Stimulated activated CD4-positive, alpha-beta T cell treated with anti-CD3 and anti-CD28 coated beads, Interleukin-1b, Interleukin-23, amount 100 ng/mL, for 48 hours (primary cell): Measurements from ENCODE around the gene ZNF575.
A peak's percentile ranks its signal among the peaks of the same experiment; 100 is the strongest.
"Not testable (repeated sequence)": the region's sequence is repeated elsewhere in the genome, so short reads cannot be mapped to it uniquely, and the experiment has no call there.

ENCODE experiments used
- DNase-seq: peaks from one replicate; pipeline ENCODE4 v3.0.0-alpha.2; 2020

ZNF575 gene

DNA sequence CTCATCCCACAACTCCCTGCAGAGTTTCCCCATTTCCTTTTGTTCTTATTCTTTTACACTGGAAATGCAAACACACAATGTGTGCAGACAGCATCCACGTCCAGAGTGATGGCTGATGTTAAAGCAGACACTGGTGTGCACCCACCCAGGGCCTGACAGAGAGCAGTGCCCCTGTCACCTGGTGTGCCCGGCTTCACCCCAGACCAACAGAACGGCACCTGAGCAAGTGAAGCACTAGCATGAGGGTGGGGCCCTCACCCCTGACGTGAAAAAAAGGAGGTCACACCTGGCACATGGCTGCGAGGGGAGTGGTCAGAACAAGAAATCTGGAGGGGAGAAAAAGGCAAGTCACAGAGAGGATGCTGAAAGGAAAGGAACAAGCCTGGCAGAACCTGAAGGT, 12.3 kb downstream of the ZNF575 start:
- no peak for DNase-seq

DNA sequence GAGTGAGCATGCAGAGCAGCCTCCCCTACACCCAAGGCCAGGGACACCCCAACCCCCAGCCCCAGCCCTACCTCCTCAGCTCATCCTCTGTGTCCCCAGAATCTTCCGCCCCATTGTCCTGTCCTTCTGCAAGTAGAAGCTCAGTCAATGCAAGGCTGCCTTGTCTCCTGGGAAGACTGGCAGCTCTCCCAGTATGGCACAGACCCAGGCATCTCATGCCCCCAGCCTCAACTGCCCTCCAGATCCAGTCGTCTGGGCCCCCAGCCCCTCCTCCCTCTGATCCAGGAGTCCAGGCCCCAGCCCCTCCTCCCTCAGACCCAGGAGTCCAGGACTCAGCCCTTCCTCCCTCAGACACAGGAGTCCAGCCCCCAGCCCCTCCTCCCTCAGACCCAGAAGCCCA, 13.0 kb downstream of the ZNF575 start:
- no peak for DNase-seq

DNA sequence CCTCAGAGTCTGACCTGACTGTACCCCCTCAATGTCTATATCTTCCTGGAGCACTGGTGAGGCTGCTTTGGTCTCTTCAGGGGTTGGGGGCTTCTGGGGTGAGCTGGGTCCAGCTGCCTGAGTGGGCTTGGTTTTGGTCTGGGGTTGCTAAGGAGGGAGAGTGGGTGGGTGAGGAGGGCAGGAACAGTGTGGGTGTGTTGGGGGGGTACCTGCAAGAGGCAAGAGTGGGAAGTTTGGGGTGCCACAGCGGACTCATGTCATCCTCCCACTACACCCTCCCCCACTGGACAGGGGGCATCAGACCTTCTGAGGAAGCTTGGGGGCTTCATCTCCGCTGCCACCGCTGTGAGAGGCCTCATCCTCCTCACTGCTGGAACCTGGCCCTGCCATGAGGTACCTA, 13.6 kb downstream of the ZNF575 start:
- DNase-seq = no peak

DNA sequence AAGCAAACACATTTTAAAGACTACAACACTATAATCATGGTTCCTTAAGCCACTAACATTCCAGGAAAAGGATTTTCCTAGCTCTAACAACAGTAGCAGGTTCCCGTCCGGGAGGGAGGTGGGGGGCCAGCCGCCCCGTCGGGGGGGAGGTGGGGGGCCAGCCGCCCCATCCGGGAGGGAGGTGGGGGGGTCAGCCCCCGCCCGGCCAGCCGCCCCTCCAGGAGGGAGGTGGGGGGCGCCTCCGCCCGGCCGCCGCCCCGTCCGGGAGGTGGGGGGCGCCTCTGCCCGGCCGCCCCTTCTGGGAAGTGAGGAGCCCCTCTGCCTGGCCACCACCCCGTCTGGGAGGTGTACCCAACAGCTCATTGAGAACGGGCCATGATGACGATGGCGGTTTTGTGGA, 14.9 kb downstream of the ZNF575 start:
- not testable (repeated sequence) for DNase-seq

DNA sequence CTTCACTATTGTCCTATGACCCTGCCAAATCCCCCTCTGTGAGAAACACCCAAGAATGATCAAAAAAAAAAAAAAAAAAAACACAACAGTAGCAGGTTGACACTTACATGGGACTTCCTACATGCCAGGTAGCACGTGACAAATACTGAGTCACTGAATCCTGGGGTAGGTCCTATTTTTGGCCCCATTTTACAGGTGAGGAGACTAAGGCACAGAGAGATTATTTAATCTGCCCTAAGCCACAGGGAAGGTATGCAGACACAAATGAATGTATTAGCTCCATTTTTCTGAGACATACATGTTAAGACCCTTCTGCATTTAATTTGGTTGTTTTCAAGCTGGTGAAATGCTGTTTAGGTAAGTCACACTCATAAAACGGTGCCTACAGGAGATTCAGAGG, 15.7 kb downstream of the ZNF575 start:
- DNase-seq = no peak

DNA sequence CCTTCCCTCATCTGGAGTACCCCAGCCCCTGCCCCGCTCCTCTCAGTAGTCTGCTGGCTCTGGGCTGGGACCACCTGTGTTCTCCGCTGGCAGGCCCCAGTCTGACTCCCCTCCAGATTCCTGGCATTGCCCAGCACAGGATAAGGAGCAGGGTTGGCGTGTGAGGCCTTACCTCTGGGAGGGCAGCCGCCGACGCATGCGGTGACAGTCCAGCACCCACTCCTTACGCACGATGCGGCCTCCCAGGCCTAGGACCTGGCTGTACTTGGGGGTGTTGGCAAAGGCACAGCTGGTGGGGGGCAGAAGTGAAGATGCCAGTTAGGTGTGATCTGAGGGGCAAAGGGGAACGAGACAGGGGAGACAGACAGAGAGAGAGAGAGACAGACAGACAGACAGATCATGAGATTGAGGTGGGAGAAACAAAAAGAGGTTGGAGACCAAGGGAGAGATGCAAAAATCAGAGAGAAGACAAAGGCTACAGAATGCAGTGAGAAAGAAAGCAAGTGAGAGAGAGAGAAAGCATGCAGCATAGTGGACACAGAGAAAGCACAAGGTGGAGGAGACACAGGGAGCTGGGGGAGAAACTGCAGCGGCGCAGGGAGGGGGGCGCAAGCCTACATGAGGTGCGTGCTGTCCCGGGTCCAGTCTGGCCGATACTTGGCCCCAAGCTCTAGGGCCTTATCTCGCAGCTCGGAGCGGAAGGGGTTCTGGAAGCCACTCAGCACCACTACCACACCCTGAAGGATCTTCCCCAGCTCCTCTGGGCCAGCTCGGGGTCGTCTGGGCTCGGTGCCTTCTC, 18.6 kb downstream of the ZNF575 start:
- DNase-seq = no peak

DNA sequence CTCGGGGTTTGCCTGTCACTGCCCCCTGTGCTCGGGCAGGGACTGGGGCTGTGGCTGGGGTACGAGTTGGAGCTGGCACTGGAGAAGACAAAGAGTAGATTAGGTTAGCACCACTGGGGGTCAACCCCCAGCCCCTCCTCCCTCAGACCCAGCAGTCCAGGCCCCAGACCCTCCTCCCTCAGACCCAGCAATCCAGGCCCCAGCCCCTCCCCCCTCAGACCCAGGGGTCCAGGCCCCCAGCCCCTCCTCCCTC, 19.1 kb downstream of the ZNF575 start:
- DNase-seq = no peak

DNA sequence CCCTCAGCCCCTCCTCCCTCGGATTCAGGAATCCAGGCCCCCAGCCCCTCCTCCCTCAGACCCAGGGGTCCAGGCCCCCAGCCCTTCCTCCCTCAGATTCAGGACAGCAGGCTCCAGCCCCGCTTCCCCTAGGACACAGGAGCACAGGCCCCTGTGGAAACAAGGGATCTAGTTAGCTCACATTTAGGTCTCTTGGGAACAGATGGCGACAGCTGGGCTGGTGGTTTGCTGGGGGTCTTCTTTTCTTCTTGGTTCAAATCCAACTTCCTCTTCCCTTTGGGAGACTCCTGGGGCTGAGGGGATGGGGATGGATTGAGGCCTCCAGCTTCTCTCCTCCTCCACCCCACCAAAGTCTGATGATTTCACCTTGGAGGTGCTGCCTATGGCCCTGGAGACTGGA, 19.6 kb downstream of the ZNF575 start:
- DNase-seq = no peak

DNA sequence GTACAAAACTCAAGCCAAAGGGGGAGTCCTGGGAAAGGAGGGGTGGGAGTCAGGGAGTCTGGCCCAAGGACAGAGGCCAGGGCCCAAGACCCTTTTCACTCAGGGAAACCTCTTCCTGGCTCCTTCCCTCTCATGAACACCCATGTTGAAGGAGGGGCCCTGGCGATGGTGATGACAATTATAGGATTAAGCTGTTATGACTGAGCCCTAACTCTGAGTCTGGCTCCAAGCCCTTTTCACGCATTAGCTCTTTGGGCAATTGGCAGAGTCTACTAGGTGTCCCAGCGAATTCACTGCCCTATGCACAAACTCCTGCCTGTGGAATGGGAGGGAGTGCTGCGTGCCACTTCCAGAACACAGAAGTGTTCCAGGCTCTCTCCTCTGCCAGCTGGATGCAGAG, 20.7 kb downstream of the ZNF575 start:
- no peak for DNase-seq

DNA sequence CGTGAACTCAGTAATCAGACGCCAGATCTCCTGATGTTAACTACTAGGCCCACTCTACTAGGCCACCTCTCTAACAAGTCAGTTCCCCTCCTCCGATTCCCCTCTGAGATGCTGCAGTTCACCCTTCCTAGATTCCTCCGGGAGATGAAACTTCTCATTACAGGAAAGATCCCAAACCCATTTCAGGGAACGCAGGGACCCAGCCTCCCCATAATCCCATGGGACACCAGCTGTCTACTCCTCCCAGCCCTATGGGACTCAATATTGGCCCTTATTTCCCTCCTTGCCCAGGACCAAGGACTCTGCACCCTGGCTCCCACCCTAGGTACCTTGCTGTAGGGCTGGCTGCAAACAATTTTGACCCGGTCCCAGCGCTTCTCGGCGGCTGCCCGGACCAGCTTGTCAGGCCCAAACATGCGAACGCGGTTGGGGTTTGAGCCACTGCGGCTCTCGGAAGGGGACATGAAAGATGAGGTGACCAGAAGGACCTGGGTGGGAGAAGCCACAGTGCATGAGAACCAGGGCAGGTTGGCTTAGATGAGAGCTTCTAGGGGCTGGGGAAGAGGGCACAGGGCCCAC, 21.4 kb downstream of the ZNF575 start:
- no peak for DNase-seq

DNA sequence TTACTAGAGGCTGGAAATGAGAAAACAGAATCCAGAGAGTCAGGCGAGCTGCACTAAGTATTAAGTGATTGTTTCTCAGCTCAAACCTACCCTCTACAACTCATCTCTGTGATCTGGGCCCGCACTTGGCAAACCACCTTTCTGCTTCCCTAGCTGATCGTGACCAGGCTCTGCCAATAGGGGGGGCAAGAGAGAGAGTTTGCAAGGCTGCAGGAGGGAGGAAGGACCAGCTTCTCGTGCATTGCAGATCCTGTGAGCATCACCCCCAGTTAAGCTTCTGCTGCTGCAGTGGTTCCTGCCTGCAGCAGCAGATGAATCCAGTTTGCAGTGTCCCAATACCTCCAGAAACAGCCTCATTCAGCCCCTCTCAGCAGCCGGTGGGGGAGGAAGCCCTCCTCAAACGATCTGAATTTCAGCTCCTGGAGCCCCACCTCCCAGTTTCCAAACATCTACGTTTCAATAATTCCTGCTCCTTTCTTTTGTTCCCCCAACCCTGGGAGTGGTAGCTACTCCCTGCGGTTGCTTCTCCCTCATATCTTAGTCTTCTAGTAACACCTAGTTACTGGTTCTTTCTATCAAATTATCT, 22.3 kb downstream of the ZNF575 start:
- peak; percentile 80 for DNase-seq

DNA sequence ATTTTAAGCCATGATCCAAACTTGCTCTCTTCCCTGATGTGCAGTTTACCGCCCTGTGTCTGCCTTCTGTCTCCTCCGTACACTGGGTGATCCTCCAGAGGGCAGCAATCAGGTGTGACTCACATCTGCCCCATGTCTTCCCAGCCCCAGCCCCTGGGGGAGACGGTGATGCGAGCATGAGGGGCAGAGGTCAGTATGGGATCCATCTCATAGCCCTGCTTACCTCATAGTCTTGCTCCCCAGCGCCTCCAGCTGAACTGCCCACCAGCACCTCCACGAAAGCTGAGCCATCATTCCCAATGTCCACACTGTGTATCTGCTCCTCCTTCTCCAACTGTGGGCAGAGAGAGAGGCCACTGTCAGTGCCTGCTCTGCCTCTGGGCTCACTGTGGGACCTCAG, 27.7 kb downstream of the ZNF575 start:
- no peak for DNase-seq

DNA sequence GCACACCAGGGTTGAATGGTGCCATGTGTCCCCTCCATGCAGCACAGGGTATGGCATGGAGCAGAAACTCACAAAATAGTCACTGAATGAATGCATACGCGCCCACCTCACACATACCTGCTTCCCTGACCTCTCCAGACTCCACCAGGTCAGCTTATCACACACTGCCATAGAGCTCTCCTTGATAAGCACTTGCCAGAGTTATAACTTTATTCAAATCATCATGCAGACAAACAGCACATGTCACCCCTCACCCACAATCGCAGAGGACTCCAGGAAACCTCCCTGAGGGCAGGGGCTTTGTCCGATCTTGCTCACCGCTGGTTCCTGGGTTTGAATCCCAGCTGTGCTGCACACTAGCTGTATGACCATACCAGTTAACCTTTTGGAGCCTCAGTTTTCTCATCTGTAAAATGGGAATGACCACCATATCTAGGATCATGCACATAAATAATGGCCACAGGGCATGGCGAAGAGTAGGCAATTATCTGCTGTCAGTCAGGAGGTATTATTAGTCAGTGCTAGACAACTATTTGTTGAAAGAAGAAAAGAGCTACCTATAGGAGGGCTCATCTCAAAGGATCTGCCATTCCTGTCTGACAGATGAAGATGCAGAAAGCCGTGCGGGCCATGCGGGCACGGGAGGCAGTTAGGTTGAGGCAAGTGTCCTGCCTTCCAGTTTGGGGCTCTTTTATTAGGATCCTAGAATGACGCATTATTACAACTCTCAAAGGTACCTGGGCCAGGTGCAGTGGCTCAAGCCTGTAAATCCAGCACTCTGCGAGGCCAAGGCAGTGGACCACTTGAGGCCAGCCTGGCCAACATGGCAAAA, 28.4 kb downstream of the ZNF575 start:
- no peak for DNase-seq

DNA sequence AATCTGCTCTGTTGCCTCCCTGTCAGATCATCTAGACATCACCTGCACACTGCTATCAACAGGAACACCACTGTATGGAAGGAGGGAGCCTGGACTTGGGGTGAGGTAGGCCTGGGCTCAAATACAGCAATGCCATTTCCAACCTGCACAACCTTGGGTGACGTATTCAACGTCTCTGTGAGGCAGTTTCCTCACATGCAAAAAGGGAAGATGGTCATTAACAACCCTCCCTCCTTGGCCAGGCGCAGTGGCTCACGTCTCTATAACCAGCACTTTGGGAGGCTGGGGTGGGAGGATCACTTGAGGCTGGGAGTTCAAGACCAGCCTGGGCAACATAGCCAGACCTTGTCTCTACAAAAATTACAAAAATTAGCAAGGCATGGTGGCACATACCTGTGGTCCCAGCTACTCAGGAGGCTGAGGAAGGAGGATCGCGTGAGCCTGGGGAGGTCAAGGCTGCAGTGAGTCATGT, 29.3 kb downstream of the ZNF575 start:
- DNase-seq = no peak

DNA sequence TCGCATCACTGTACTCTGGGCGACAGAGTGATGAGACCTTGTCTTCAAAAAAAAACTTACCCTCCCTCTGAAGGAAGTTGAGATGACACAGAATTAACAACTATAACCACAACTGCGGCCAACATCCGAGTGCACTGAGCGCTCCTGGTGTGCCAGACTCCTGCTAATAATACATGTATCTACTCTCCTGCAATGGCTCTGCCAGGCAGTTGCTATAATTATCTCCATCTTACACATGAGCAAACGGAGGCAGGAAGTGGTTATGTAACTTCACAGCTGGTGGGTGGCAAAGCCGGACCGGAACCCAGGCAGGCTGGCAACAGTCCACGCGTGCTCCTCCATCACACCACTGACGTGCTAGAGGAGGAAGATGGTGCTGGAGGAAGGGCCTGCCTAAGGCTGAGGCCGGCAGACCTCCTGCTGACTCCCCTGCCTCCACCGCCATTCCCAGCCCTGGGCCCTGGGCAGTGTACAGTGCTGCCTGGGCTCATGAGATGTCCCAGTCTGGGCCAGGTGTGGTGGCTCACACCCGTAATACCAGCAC, 29.8 kb downstream of the ZNF575 start:
- peak; percentile 72 for DNase-seq

DNA sequence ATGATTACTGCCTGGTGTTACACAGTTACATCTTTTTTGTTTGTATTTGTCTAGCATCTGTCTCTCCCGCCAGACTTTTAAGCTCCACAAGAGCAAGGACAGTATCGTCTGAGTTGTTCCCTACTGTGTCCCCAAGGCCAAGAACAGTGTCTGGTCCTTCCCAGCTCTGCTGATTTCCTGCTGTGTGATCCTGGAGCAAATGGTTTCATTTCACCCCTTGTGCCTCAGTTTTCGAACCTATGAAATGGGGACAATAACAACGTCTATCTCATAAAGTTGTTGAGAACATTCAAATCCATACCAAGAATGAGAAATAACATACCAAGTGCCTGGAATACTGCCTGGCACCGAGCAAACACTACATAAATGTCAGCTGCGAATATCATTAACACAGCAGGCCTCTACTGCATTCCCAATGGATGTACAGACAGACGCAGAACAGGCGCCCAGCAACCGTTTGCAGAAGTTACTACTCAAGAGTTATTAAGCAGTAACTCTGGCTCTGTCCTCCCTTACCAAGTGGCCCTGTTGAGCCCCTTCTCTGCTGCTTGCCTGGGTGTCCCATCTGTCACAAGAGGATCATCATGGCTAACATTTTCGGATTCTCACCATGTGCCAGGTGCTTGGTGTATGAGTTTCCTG, 30.9 kb downstream of the ZNF575 start:
- no peak for DNase-seq

DNA sequence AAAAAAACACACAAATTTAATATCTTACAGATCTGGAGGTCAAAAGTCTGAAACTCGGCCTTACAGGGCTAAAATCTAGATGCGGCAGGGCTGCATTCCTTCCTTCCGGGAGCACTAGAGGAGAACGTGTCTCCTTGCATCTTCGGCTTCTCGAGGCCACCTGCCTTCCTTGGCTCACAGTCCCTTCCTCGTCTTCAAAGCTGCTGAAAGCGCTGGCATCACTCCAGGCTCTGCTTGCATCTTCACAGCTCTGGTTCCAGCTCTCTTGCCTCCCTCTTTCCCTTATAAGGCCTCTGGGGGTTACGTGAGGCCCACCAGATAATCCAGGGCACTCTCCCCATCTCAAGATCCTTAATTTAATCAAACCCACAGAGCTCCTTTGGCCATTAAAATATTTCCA, 31.8 kb downstream of the ZNF575 start:
- DNase-seq = no peak

DNA sequence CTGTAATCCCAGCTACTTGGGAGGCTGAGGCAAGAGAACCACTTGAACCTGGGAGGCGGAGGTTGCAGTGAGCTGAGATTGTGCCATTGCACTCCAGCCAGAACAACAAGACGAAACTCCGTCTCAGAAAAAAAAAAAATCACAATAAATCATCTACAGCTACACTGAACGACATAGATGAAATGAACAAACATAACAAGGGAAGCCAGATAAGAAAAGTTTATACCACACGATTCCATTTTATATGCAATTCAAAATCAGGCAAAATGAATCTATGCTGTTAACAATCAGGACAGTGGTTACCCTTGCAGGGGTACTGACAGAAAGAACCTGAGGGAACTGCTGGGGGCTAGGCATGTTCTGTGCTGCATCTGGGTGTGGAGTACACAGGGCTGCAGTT, 36.7 kb downstream of the ZNF575 start:
- no peak for DNase-seq

DNA sequence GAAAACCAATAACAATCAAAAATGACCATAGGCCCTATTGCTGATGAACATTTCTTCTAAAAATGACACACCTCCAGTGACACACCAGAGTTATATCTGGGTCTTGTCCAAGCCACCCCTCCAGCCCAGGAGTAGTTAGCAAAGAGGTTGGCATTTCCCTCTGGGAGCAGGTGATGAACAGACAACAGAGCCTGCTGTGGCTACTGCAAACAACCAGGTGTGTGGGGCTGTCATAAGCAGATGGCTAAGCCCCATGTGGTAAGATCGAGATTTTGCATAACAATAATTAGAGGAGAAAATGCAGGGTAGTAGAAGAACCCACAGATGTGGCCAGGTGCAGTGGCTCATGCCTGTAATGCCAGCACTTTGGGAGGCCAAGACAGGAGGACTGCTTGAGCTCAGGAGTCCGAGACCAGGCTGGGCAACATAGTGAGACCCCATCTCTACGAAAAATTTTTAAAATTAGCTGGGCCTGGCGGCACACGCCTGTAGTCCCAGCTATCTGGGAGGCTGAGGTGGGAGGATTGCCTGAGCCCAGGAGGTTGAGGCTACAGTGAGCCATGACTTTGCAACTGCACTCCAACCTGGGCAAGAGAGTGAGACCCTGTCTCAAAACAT, 37.3 kb downstream of the ZNF575 start:
- DNase-seq = no peak

DNA sequence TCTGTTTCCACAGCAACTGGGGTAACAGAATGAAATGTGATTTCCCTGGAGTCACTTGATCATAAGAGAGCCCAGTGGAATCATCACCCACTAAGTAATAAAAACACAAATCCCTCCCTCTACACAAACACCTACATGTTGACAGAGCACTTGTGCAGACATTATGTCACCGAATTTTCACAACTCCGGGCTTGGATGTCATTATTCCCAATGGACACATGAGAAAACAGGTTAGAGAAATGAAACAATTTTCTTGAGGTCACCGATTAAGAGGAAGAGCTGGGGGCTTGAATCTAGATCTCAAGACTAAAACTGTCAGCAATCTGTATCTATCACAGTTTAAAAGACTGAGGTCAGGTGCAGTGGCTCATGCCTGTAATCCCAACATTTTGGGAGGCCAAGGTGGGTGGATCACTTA, 39.2 kb downstream of the ZNF575 start:
- DNase-seq = no peak

DNA sequence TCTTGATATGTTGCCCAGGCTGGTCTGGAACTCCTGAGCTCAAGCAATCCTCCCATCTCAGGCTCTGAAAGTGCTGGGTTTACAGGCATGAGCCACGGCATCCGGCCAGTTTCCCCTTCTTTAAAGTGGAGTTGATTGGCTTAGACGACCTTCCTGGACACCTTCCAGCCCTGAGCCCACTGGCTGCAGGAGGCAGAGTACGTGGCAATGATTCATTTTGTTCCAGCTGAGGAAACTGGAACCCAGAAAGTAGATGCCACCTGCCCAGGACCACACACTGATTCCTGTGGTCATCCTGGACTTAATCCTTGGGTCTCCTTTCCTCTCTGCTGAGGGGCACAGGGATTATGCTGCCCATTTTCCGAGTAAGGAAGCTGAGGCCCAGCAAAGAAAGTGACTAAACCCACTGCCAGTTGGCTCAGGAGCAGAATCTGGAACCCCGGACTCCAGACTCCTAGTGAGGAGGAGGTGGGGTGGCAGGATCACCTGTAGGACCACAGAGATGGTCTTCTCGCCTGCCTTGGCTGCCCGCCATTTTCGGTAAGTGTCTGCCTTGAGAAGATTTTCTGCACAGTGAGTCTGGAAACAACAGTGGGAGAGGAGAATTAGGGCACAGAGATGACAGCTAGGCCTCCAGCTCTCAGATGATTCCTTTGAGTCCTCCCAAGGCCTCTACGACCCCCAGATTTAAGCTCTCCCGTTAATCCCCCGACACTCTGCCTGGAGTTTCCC, 41.6 kb downstream of the ZNF575 start:
- DNase-seq = no peak
